HG02885 (cell line): ENCODE measurements around the gene KTI12.
"Not testable (repeated sequence)": the region's sequence is repeated elsewhere in the genome, so short reads cannot be mapped to it uniquely, and the experiment has no call there.

ENCODE experiments used
- ATAC-seq: cut with Tn5 transposase; IDR thresholded peaks from one replicate; pipeline ENCODE4 v1.9.1; 2021; ENCODE audit warnings: mild to moderate bottlenecking; ENCODE audit not compliant: unreplicated experiment, poor library complexity

KTI12 gene

DNA sequence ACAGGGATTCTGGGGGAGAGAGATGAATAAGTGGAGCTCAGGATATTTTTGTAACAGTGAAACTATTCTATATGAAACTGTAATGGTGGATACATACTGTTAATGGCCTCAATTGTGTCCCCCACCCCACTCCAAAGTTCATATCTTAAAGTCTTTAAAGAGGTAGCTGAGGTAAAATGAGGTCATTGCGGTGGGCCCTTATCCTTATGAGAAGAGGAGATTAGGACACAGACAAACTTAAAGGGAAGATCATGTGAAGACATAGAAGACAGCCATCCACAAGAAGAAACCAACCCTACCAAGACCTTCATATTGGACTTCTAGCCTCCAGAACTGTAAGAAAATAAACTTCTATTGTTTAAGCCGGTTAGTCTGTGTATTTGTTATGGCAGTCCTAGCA, 11.6 kb upstream of the KTI12 start:
- ATAC-seq, result no peak

DNA sequence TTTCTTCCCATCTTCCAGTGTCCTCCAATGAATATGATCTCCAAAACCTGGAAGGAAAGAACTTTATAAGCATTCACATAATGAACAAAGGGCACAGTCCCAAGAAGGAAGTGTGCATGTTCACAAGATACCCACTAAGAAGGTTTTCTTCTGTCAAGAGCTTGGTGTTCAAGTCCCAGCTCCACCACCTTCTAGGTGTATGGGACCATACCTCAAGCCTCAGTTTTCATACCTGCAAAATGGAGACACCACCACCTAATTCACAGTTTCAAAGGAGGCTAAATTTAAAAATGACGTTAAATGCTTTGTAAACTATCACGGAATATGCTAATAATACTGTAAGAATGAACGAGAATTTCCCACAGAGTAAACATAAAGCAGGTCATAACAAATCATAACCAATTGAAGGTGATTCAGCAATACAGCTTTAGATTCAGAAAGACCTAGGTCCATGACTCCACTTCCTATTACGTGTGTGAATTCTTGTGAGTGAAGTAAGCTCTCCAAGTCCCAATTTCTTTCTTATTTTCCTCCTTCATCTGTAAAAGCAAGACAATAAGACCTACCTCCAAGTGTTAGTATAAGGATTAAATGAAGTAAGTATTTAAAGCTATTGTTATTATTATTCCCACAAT, 8.1 kb upstream of the KTI12 start:
- no peak for ATAC-seq

DNA sequence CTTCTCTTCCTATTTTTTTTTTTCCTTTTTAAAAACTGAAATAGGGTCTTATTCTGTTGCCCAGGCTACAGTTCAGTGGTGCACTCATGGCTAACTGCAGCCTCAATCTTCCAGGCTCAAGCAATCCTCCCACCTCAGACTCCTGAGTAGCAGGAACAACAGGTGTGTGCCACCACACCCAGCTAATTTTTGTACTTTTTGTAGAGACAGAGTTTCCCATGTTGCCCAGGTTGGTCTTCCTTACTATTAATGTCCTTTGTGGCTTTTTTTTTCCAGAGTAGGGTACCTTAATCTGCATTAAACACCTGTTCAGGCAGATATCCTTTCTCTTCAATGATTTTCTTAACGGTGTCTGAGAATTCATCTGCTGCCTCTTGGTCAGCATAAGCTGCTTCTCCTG, 4.3 kb upstream of the KTI12 start:
- no peak for ATAC-seq

DNA sequence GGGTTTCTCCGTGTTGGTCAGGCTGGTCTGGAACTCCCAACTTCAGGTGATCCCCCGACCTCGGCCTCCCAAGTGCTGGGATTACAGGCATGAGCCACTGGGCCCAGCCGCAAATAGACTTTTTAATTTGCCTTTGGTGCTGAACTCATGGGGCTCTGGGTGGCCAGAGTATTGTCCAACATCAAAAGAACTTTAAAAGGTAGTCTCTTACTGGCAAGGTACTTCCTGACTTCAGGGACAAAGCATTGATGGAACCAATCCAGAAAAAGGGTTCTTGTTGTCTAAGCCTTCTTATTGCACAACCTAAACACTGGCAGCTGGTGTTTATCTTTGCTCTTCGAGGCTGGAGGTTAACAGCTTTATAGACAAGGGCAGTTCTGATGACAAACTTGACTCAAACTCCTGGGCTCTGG, 3.8 kb upstream of the KTI12 start:
- ATAC-seq, result no peak

DNA sequence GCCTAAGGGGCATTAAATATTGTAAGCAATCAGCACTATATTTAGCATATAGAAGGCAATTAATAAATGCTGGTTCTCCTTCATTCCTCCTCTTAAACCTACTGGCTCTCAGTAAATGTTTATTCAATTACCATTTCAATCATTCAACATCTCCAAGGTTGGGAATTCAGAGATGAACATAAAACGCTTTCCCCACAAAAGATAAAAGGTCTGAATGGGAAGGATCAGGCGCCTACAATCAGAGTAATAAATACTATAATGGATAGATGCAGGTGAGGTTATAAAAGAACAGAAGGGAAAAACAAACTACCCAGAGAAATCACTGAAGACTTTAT, 407 bp upstream of the KTI12 start:
- no peak for ATAC-seq

DNA sequence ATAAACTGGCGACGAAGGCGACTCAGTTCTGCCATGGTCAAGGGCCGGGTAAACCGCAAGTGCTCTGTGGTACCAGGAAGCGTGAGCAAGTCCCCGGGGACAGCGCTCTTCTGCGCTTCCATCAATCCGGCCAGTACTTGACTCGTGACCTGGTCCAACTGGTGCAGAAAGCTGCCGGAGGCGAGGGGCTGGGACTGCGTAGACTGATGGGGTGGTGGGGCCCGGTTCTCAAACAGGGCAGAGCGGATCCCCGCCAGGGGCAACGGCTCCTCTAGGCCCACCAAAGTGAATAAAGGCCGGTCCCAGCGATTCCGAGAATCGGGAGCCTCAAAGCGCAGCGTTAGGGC, 852 bp downstream of the KTI12 start:
- ATAC-seq, result no peak

DNA sequence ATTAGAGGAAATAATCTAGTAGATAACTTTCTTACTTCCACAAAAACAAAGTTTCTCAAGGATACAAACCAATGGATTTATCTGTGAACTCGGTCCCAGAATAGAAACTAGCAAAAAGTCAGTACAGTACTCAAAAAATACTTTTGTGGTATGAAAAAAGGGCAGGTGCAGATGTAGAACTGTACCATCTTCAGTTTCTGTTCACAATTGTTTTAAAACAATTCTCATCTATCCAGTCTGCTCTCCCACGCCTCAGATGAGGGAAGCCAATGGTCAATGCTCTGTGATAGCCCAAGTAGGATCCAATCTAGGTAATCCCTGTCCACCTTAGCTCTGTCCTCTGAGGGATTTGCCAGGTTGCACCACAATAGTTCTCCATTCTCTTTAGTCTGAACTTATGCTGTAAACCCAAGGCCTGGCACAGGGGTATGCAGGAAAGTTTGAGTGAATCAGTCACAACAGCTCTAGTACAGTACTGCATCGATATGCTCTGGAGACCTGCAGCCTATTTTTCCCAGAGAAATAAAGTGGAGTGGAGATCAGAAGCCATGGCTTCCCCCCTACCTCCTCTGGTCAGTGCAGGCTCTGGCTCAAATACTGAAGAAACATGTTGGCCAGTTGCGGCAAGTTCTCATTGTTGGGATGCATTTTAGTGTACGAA, 1.4 kb downstream of the KTI12 start:
- ATAC-seq, result no peak

DNA sequence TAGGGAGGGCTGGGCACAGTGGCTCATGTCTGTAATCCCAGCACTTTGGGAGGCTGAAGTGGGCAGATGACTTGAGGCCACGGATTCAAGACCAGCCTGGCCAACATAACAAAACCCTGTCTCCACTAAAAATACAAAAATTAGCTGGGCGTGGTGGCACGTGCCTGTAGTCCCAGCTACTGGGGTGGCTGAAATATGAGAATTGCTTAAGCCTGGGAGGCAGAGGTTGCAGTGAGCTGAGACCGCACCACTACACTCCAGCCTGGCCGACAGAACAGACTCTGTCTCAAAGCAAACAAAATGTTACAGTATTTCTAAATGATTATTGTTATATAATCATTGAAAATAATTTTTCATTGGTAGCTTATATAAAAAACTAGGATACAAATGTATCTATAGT, 4.8 kb downstream of the KTI12 start:
- ATAC-seq, result not testable (repeated sequence)

DNA sequence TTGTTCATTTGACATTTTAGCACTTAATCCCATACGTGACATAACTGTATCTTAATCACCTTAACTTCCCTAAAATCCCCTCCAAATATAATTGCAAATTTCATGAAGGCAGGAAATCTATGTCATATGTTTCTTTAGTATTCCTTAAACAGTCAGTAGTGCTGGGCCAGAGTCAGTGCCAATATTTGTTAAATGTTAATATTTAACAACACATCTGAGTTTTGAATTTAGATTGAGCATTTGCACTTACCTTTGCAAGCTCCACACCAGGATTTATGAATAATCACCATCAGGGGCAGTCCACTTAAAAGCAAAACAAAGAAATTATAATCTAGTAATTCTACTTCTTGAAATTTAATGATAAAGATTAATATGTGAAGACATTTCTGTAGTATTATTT, 5.3 kb downstream of the KTI12 start:
- ATAC-seq, result no peak

DNA sequence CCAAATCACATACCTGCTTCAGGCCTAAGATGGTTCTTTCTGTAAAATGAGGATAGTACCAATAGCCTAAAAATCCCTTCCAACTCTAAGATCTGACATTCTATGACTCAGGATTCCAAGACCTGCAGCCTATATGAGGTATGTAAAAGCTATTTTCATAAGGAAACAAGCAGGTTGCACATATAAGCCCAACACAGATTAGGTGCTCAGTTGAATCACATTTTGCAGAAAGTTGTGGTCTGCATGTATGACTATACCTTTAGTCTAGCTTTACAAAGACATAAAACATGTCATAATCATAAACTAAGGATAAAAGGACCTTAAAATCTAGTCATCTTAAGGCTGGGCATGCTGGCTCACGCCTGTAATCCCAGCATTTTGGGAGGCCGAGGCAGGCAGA, 7.3 kb downstream of the KTI12 start:
- ATAC-seq, result no peak

DNA sequence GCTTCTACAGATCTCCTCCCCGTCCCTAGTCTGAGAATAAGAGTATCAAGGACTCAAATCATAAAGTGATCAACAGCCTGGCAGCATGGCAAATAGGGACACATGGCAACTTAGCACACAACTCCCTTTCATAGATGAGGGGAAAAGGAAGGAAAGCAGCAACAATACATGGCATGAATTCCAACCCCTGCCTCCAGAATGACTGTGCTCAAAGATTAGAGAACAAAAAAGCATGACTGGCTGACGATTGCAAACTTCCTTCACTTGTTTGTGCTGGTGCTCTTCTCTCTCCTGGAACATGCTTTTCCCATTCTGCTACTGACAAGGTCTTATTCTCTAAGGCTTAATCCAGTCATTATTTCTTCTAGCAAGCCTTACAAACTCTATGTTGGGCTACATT, 11.5 kb downstream of the KTI12 start:
- no peak for ATAC-seq

DNA sequence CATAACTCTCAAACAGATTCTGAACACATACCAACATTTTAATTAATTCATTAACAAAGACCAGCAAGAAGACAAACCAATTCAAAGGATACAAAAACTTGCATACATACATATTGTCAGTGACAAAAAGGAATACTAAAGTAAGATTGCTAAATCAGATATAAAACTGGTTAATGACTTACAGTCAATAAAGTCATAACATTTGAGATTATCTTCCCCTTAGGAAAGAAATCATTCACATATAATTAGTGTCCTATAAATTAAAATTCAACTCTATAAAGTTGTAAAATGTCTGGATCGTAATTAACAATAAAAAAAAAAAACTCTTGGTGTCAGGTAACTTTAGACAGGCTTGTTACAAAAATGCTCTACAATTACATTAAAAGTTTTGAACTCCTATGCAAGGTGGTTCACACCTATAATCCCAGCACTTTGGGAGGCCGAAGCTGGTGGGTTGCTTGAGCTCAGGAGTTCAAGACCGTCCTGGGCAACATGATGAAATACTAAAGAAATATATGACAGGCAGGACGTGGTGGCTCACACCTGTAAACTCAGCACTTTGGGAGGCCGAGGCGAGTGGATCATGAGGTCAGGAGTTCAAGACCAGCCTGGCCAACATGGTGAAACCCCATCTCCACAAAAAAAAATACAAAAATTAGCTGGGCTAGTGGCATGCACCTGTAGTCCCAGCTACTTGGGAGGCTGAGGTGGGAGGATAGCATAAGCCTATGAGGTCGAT, 25.4 kb downstream of the KTI12 start:
- ATAC-seq, result no peak

DNA sequence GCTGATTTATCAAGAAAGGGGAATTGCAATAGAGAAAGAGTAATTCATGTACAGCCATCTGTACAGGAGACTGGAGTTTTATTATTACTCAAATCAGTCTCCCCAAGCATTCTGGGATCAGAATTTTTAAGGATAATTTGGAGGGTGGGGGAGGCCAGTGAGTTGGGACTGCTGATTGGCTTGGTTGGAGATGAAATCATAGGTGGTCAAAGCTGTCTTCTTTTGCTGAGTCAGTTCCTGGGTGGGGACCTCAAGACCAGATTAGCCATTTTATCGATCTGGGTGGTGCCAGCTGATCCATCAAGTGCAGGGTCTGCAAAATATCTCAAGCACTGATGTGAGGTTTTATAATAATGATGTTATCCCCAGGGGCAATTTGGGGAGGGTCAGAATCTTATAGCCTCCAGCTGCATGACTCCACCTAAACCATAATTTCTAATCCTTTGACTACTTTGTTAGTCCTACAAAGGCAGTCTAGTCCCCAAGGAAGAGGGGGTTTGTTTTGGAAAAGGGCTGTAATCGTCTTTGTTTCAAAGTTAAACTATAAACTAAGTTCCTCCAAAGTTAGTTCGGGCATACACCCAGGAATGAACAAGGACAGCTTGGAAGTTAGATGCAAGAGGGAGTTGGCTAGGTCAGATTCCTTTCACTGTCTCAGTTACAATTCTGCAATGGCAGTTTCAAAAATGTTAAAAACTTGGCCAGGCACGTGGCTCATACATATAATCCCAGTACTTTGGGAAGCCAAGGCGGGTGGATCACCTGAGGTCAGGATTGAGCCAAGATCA, 26.2 kb downstream of the KTI12 start:
- no peak for ATAC-seq

DNA sequence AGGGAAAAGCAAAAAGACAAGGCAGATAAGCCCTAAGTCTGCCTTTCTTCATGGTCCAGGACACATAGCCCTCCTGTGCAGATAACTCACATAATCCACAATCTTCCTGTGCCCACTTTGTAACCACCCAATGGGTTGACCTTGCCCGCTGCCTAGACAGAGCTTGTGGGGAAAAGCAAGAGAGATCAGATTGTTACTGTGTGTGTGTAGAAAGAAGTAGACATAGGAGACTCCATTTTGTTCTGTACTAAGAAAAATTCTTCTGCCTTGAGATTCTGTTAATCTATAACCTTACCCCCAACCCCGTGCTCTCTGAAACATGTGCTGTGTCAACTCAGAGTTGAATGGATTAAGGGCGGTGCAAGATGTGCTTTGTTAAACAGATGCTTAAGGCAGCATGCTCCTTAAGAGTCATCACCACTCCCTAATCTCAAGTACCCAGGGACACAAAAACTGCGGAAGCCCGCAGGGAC, 27.5 kb downstream of the KTI12 start:
- ATAC-seq, result not testable (repeated sequence)

DNA sequence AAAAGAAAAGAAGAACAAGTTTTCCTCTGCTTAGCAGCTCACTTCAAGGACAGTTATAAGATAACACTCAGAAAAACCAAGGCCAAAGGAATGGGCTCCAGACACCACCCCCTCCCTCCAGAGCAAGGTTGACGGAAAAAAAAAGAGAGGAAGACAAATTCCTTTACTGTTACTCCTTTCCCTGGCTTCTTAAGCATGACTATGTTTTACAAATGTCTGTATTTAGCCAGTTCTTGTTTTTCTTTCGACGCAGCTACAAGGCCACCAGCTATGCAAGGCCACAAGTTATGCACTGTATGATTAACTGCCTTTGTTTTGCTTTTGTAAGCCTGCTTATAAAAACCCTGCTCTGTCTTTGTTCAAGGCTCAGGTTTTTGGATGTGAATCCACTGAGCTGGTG, 28.1 kb downstream of the KTI12 start:
- not testable (repeated sequence) for ATAC-seq

DNA sequence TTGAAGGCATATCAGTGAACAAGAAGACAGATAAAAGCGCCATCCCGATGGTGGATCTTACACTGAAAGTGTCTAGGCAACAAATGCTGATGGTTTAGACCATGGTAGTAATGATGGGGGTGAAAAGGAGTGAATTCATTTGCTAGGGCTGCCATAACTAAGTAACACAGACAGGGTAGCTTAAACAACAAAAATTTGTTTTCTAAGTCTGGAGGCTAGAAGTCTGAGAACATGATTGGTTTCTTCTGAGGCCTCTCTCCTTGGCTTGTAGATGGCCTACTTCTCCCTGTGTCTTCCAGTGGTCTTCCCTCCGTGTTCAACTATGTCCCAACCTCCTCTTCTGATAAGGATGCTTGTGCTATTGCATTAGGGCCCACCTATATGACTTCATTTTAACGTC, 29.7 kb downstream of the KTI12 start:
- ATAC-seq, result no peak

DNA sequence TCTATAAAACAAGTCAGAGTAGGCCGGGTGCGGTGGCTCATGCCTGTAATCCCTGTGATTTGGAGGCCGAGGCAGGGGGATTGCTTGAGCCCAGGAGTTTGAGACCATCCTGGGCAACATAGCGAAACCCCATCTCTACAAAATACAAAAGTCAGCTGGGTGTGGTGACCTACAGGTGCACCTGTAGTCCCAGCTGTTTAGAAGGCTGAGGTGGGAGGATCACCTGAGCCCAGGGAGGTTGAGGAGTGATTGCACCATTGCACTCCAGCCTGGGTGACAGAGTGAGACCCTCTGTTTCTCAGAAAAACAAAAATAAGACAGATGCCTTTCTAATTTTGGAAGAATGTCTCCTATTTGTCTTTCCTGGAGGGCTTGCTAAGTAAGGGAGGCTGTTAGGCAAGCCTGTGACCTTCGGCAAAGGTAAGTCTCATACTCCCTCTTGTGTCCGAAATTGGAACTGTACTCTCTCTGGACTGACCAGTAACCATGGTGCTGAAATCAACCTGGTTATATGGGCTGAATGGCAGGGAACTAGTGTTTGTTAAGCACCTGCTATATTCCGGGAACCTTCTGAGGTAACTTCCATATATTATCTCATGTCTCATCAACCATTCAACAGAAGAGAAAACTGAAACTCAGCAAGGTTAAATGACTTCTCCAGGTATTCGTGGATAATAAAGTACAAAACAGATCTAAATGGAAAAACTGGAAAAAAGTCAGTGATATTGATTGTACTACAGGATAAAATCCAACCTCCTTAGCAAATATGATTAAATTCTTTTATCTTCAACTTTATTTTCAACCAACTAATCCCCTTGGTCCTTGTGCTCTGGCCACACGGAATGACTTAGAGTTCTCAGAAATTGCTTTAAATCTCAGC, 31.3 kb downstream of the KTI12 start:
- ATAC-seq, result peak; percentile 80

DNA sequence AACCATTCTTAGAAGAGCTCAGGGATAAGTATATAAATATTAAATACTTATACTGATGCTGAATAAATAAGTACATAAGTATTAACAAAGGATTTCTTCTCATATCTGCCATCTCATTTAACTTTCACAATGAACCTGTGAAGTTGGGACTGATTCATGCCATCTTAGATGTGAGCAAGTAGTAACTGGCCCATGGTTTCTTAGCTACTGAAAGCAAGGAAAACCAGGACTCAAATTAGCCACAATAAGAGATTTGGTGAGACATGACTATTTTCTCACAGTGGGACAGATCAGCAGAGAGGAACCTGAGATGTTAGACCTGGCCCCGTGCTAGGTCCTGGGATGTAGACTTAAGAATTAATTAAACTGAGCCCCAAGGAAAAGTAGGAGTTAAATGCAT, 34.9 kb downstream of the KTI12 start:
- no peak for ATAC-seq

DNA sequence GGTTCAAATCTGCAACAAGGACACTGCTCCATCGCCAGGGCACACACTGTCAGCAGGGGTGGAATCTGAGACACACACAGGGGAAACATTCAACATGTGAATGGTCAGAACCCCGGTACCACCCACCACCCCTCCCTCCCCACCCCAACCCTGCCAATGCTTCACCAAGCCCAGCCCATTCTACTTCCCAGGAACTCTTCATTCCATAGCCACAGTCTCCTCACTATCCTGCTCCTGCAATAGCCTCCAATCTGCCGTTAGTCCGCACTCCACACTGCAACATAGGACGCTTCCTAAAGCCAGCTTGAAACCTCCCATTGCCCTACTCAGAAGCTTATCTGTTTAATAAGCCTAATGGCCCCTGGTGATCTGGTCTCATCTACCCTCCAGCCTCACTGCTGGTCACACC, 35.6 kb downstream of the KTI12 start:
- ATAC-seq, result no peak

DNA sequence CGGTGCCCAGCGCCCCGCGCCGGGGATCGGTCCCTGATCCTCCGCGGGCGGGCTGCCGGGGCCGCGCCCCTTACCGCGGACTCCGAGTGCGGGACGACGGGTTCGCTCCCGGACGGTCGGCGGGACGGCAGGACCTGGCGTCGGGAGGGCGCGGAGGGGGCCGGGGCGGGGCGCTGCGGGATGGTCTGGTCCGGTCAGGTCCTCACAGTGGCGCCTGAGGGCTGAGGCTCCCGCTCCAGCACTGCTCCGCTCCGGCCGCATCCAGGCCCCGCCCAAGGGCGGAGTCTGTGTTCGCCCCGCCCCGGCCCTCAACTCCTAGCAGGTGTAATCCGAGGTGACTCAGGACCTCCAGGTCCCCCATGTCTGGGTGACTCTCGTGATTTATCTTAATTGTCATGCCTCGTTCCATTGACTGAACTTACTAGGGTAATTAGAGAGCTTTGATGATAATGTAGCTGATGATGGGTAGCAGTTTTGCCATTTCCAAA, 43.1 kb downstream of the KTI12 start, which contains the start of gene RAB3B:
Gene RAB3B (minus strand): TSS at position 223 of the 488 bp plus-strand sequence. CDS start 13,583 bp downstream, outside the sequence.
- ATAC-seq, result peak; percentile 83
